Uterus (tissue), 4 donors: ENCODE data around the gene MICAL3. TPM values are rescaled to one million over a fixed set of nuclear protein-coding genes. Genes with fewer than 3 reads are reported as not detected.
"Not testable (repeated sequence)": the region's sequence is repeated elsewhere in the genome, so short reads cannot be mapped to it uniquely, and the experiment has no call there.

ENCODE experiments used
- DNase-seq, 2 donors: peaks; one replicate each; pipeline ENCODE4 v3.0.0-alpha.2; 2019 to 2020
- H3K27ac ChIP-seq, 2 donors: fragments of 200-600 bp; sonication (generic); 1 replicate in 1 of 2; 2 replicates in 1 of 2; pipeline ENCODE4 v1.5.1; 2016 to 2018
- H3K27me3 ChIP-seq, 2 donors: fragments of 200-600 bp; sonication (generic); one replicate each; pipeline ENCODE4 v1.5.1; 2018 to 2019; ENCODE audit warnings: control low read depth in 1 of 2
- H3K36me3 ChIP-seq, 2 donors: fragments of 200-600 bp; sonication (generic); one replicate each; pipeline ENCODE4 v1.5.1; 2019; ENCODE audit warnings: control low read depth in 1 of 2
- H3K4me1 ChIP-seq, 2 donors: fragments of 200-600 bp; sonication (generic); one replicate each; pipeline ENCODE4 v1.5.1; 2018 to 2019; ENCODE audit warnings: control low read depth in 1 of 2
- H3K4me3 ChIP-seq, 2 donors: fragments of 200-600 bp; sonication (generic); 1 replicate in 1 of 2; 2 replicates in 1 of 2; pipeline ENCODE4 v1.5.1; 2018 to 2019; ENCODE audit warnings: mild to moderate bottlenecking in 1 of 2
- H3K9me3 ChIP-seq, 2 donors: fragments of 200-600 bp; sonication (generic); one replicate each; pipeline ENCODE4 v1.5.1; 2019; ENCODE audit warnings: control low read depth in 1 of 2
- CTCF ChIP-seq, 4 experiments: fragments of 200-600 bp in 2 of 4; fragments of 450-650 bp in 2 of 4; sonication (generic) in 2 of 4; IDR thresholded peaks; one replicate each; pipeline ENCODE4 v1.5.1; 2016 to 2019; ENCODE audit warnings: antibody characterized with exemption in 4 of 4, mild to moderate bottlenecking in 2 of 4, moderate library complexity in 1 of 4
- POLR2A ChIP-seq, 2 donors: fragments of 450-650 bp; IDR thresholded peaks; one replicate each; pipeline ENCODE4 v1.6.1; 2016; ENCODE audit warnings: antibody characterized with exemption in 2 of 2, mild to moderate bottlenecking in 1 of 2, moderate library complexity in 1 of 2
- intact Hi-C: fragments of 100-400 bp; cut with DNase I; formaldehyde crosslinking; loops from one replicate; pipeline ENCODE4 v1.15.1; 2023; ENCODE audit warnings: low total_unique reads
- total RNA-seq, 4 donors: library from RNA; depleted of rRNA in 3 of 4; stranded (reverse); fragments of >200 nt in 3 of 4; gene quantifications; one replicate each; pipeline versions ENCODE4 v1.1.0 to v1.2.4, GENCODE V29; 2014 to 2023
- donor health status: DM: yes; HTN: yes; CAD: no.

MICAL3 gene
- total RNA-seq, 4 donors from 2014 or later, result 13.5 to 167 (median 47.2) TPM

DNA sequence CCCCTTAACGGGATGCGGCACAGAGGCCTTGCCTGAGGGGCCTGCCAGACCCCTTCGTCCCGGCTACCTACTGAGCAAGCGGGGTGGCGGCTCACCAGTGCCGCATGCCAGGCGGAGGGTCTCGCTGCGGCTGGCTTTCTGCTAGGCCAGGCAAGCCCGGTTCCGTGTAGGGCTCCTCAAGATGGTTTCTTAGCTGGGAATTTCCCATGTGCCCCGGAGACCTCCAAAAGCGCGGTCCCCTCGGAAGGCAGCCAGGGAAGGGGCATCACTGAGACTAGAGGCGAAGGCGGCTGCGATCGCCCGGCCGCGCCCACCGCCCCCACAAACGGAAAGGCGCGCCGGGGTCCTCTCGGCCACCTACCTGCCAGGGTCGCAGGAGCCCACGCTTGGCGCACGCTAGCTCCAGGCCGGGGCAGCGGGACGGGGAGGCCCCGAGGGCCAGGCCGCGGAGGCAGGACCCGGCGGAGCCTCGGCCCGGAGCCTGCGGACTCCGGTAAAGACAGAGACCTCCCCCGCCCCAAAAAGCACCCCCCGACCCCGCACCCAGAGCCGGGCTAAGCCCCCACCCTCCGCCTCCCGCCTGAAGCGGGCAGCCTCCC is 23.8 kb downstream of the MICAL3 start:
- intact Hi-C loops, result no loop called here

GRCh38 chr22:17999851-18000250 is 24.5 kb downstream of the MICAL3 start:
- Histone ChIP-seq H3K9me3 (no peaks in the 10 kb centered on the region), H3K27me3 (no peaks in the 10 kb centered on the region), H3K27ac (peak overlapping the region in 1 of 2 donors; percentile 23), H3K36me3 (no peaks in the 10 kb centered on the region), H3K4me3 (peak overlapping the region; percentile 55 to 88), H3K4me1 (no peaks in the 10 kb centered on the region)
- TF ChIP-seq POLR2A (IDR thresholded peaks at IDR 0.05) (no peak), CTCF (IDR thresholded peaks at IDR 0.05) (no peak)
- intact Hi-C loops, result no loop called here
- DNase-seq, result no peak

More for the DNA sequence above, 23.8 kb downstream of the MICAL3 start:
- peak in 1 of 2 donors; percentile 30 for DNase-seq
- H3K4me3 ChIP-seq, result peak overlapping the region; percentile 55 to 88
- no peak for TF ChIP-seq CTCF (IDR thresholded peaks at IDR 0.05)
- no peak for TF ChIP-seq POLR2A (IDR thresholded peaks at IDR 0.05)
- H3K27ac ChIP-seq, result peak overlapping the region; percentile 95
- H3K36me3 ChIP-seq, result no peaks in the 10 kb centered on the region
- H3K9me3 ChIP-seq, result no peaks in the 10 kb centered on the region
- H3K4me1 ChIP-seq, result no peaks in the 10 kb centered on the region
- H3K27me3 ChIP-seq, result no peaks in the 10 kb centered on the region

GRCh38 chr22:17998913-17999312 is 25.4 kb downstream of the MICAL3 start:
- Histone ChIP-seq H3K27ac (no peak overlapping the region), H3K4me1 (no peaks in the 10 kb centered on the region), H3K4me3 (no peak overlapping the region), H3K27me3 (no peaks in the 10 kb centered on the region), H3K36me3 (no peaks in the 10 kb centered on the region), H3K9me3 (no peaks in the 10 kb centered on the region)
- no peak for DNase-seq
- TF ChIP-seq CTCF (IDR thresholded peaks at IDR 0.05), result no peak
- no peak for TF ChIP-seq POLR2A (IDR thresholded peaks at IDR 0.05)
- intact Hi-C loops, result no loop called here

GRCh38 chr22:17997456-17997855 is 26.9 kb downstream of the MICAL3 start:
- no peak overlapping the region for H3K27ac ChIP-seq
- no peak for DNase-seq
- H3K36me3 ChIP-seq, result no peaks in the 10 kb centered on the region
- TF ChIP-seq CTCF (IDR thresholded peaks at IDR 0.05) (no peak), POLR2A (IDR thresholded peaks at IDR 0.05) (no peak)
- H3K4me1 ChIP-seq, result no peaks in the 10 kb centered on the region
- intact Hi-C loops, result no loop called here
- H3K9me3 ChIP-seq, result no peaks in the 10 kb centered on the region
- no peak overlapping the region for H3K4me3 ChIP-seq
- H3K27me3 ChIP-seq, result no peaks in the 10 kb centered on the region

DNA sequence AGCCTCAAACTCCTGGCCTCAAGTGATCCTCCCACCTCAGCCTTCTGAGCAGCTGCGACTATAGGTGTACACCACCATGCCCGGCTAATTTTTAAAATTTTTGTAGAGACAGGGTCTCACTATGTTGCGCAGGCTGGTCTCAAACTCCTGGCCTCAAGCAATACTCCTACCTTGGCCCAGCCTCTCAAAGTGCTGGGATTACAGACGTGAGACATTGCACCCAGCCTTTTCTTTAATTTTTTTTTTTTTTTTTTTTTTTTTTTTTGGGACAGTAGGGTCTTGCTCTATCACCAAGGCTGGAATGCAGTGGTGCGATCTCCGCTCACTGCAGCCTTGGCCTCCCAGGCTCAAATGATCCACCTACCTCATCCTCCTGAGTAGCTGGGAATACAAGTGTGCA is 29.1 kb downstream of the MICAL3 start:
- H3K9me3 ChIP-seq, H3K36me3 ChIP-seq, H3K27ac ChIP-seq, intact Hi-C loops, H3K4me1 ChIP-seq, H3K4me3 ChIP-seq, DNase-seq, H3K27me3 ChIP-seq: not testable (repeated sequence)
